ENCODE measurements around the gene PLXDC1. TPM values are rescaled to one million over a fixed set of nuclear protein-coding genes. Genes with fewer than 3 reads are reported as not detected.

PLXDC1 gene
- total and polyA plus RNA-seq, 2 experiments from 2014 or later, result 0.28 to 0.91 TPM

- no peak overlapping the region for H3K27ac Mint-ChIP-seq
- H3K27me3 Mint-ChIP-seq (ENCODE audit: insufficient read depth, low read depth, poor library complexity), result peaks cover 10% of the 10 kb centered on the region
- Histone ChIP-seq H3K27ac (ENCODE audit: low read depth) (no peak overlapping the region), H3K4me2 (no peak overlapping the region), H4K20me1 (replicated peaks; ENCODE audit: insufficient read depth) (peaks cover 13% of the 10 kb centered on the region), H3K27me3 (ENCODE audit: insufficient read depth) (no peaks in the 10 kb centered on the region), H3F3A (replicated peaks; ENCODE audit: low read depth) (no peaks in the 10 kb centered on the region), H3K4me1 (ENCODE audit: insufficient read depth) (peaks cover 19% of the 10 kb centered on the region), H3K9me2 (ENCODE audit: insufficient read depth) (no peaks in the 10 kb centered on the region), H3K4me3 (no peak overlapping the region), H3K36me3 (ENCODE audit: insufficient read depth) (peaks cover 14% of the 10 kb centered on the region), H2AFZ (no peak overlapping the region), H3K79me2 (replicated peaks; ENCODE audit: insufficient read depth) (peaks cover 23% of the 10 kb centered on the region)
- DNase-seq (ENCODE audit: low spot score) (no peak), ATAC-seq (no peak)
- no peak overlapping the region; the same call in 2 of the 3 replicates for H3K4me3 Mint-ChIP-seq
- H3K36me3 Mint-ChIP-seq (ENCODE audit: low read depth), result peaks cover 42% of the 10 kb centered on the region
- TF ChIP-seq EZH2phosphoT487 (IDR thresholded peaks at IDR 0.05; ENCODE audit: unreplicated experiment) (no peak), POLR2AphosphoS5 (IDR thresholded peaks at IDR 0.05; ENCODE audit: low read depth) (no peak), ZNF462 (CRISPR knock-in tag; IDR thresholded peaks at IDR 0.05) (no peak), REST (IDR thresholded peaks at IDR 0.05; ENCODE audit: unreplicated experiment) (no peak)
- no peaks in the 10 kb centered on the region for H3K9me3 Mint-ChIP-seq
- H3K4me1 Mint-ChIP-seq, result peaks cover 25% of the 10 kb centered on the region
Measured at GRCh38 chr17:39191750-39192510, 40.5 kb upstream of the PLXDC1 start.
